ENCODE results near the gene ADCK1.

GRCh38 chr14:77970646-77971045 lies 170.7 kb downstream of the ADCK1 start:
- TF ChIP-seq CTCF (IDR thresholded peaks at IDR 0.05; ENCODE audit: low read depth, low read length) (no peak), EZH2phosphoT487 (IDR thresholded peaks at IDR 0.05; ENCODE audit: low read depth) (no peak)

Data from OCI-LY3 (cell line).